K562 (cell line): ENCODE measurements around the gene ACSM6. TPM values are rescaled to one million over a fixed set of nuclear protein-coding genes. Genes with fewer than 3 reads are reported as not detected.
A peak's percentile ranks its signal among the peaks of the same experiment; 100 is the strongest.

Experiments used
- CBFA2T2 ChIP-seq: fragments of 450-650 bp; conservative IDR thresholded peaks from 2 replicates; pipeline ENCODE4 v1.6.1; 2017; ENCODE audit warnings: mild to moderate bottlenecking
- CEBPG ChIP-seq, 3 experiments: fragments of 200-800 bp in 1 of 3; sonication (Bioruptor generic) in 1 of 3; sonication (generic) in 1 of 3; formaldehyde crosslinking in 1 of 3; IDR thresholded peaks in 2 of 3; conservative IDR thresholded peaks in 1 of 3; 2 replicates each; pipeline versions ENCODE4 v1.6.1 to v1.8.0; 2016 to 2022; ENCODE audit warnings: missing compliant biosample characterization in 2 of 3, missing genetic modification characterization in 2 of 3, mild to moderate bottlenecking in 1 of 3, missing genetic modification reagents in 1 of 3
- EP300 ChIP-seq: IDR thresholded peaks from 2 replicates; pipeline ENCODE4 v1.6.1; 2012; ENCODE audit warnings: low read length, improper control_type of control experiment
- GABPA ChIP-seq: fragments of 200-800 bp; sonication (Bioruptor generic); conservative IDR thresholded peaks from 2 replicates; pipeline ENCODE4 v1.6.1; 2016; ENCODE audit warnings: low read depth, missing genetic modification characterization, missing compliant biosample characterization
- HDAC8 ChIP-seq: fragments of 450-650 bp; IDR thresholded peaks from 2 replicates; pipeline ENCODE4 v1.6.1; 2016; ENCODE audit warnings: mild to moderate bottlenecking, missing genetic modification characterization, moderate library complexity, missing compliant biosample characterization
- MTA1 ChIP-seq: fragments of 450-650 bp; IDR thresholded peaks from 2 replicates; pipeline ENCODE4 v1.6.1; 2017; ENCODE audit warnings: borderline replicate concordance
- NFE2 ChIP-seq: IDR thresholded peaks from 2 replicates; pipeline ENCODE4 v1.6.1; 2014; ENCODE audit warnings: antibody characterized with exemption, low read depth
- POLR2H ChIP-seq: IDR thresholded peaks from 2 replicates; pipeline ENCODE4 v1.6.1; 2016; ENCODE audit warnings: missing genetic modification characterization, low read depth, mild to moderate bottlenecking, control low read depth, missing compliant biosample characterization, moderate library complexity
- PRPF4 ChIP-seq: fragments of 200-400 bp; formaldehyde crosslinking; IDR thresholded peaks from one replicate; pipeline ENCODE4 v1.6.1; 2017; ENCODE audit warnings: low read length, low read depth, mild to moderate bottlenecking; ENCODE audit not compliant: insufficient read depth, poor library complexity, severe bottlenecking
- RFX7 ChIP-seq: fragments of 250-450 bp; sonication (Bioruptor Pico); IDR thresholded peaks from 2 replicates; pipeline ENCODE4 v1.5.1; 2021; ENCODE audit warnings: mild to moderate bottlenecking
- STAT5A ChIP-seq: IDR thresholded peaks from 2 replicates; pipeline ENCODE4 v1.6.1; 2012; ENCODE audit warnings: low read length, inconsistent platforms, borderline replicate concordance
- TEAD1 ChIP-seq, 2 experiments: fragments of 450-650 bp in 1 of 2; sonication (generic) in 1 of 2; formaldehyde crosslinking; IDR thresholded peaks; 2 replicates each; pipeline versions ENCODE4 v1.4.0 to v1.8.0; 2020 to 2022; ENCODE audit warnings: mild to moderate bottlenecking in 2 of 2, missing genetic modification reagents in 1 of 2
- ZFP1 ChIP-seq: fragments of 450-650 bp; formaldehyde crosslinking; IDR thresholded peaks from 2 replicates; pipeline ENCODE4 v1.4.0; 2020; ENCODE audit warnings: mild to moderate bottlenecking, mixed read lengths
- ZFP30 ChIP-seq: fragments of 250-450 bp; sonication (Bioruptor Pico); IDR thresholded peaks from 2 replicates; pipeline ENCODE4 v1.8.0; 2022; ENCODE audit warnings: moderate library complexity, mild to moderate bottlenecking, inconsistent platforms, borderline replicate concordance
- ZNF311 ChIP-seq: fragments of 250-450 bp; sonication (Bioruptor Pico); IDR thresholded peaks from 2 replicates; pipeline ENCODE4 v1.4.0; 2020; ENCODE audit warnings: mild to moderate bottlenecking, moderate library complexity
- polyA plus RNA-seq, 8 experiments: library from polyadenylated mRNA; depleted of rRNA in 4 of 8; stranded (reverse) in 5 of 8; unstranded in 3 of 8; fragments of >200 nt; fragmentation: Nextera tagmentation in 2 of 8; fragmentation: Illumina TruSeq in 1 of 8; extraction: Ambion mirVana in 2 of 8; extraction: Trizol in 1 of 8; gene quantifications; 2 replicates each; pipeline versions ENCODE4 v1.2.1 to v1.2.3, GENCODE V29; 2011 to 2014; ENCODE audit warnings: inconsistent platforms in 1 of 8, missing spikeins in 1 of 8
- total RNA-seq, 7 experiments: library from RNA; depleted of rRNA in 6 of 7; stranded (reverse); fragments of >200 nt in 6 of 7; fragmentation: Illumina TruSeq in 2 of 7; extraction: Trizol in 2 of 7; gene quantifications; 2 replicates each; pipeline versions ENCODE4 v1.2.1 to v1.2.3, GENCODE V29; 2011 to 2021; ENCODE audit warnings: low replicate concordance in 1 of 7
- TF ChIP-seq, protein P1 (sequence below): fragments of 450-650 bp; IDR thresholded peaks from 2 replicates; pipeline ENCODE4 v1.7.0; 2016; ENCODE audit warnings: borderline replicate concordance
- TF ChIP-seq, protein P2 (sequence below): fragments of 450-650 bp; IDR thresholded peaks from one replicate; pipeline ENCODE4 v1.6.1; 2018; ENCODE audit warnings: mild to moderate bottlenecking, moderate library complexity; ENCODE audit not compliant: partially characterized antibody
- TF ChIP-seq, protein P3 (sequence below): sonication (generic); formaldehyde crosslinking; IDR thresholded peaks from 2 replicates; pipeline ENCODE4 v1.8.0; 2022; ENCODE audit warnings: mild to moderate bottlenecking, missing genetic modification reagents

ACSM6 gene
- total and polyA plus RNA-seq, 9 of the 15 experiments (the other 6 are each of a cell fraction or from before 2014, with no cell fraction given): not detected

DNA sequence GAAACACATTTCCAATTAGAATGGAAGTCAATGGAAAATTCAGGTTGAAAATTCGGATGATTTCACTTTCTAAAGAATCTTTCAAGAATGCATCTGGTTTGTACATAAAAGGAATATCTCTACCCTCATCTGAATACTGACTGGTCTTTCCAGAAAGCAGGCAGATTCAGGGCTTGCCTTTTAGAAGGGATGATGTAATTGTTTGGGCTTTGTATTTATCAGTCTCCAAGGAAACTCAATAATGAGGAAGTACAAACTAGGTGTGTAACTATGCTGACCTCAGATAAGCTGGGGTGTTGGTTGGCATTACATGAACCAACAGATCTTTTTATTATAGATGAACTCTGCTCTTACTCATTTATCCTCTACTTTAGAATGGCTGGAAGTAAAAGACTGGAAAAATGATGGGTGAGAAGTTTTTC, 72.6 kb downstream of the ACSM6 start (continued):
- TF ChIP-seq, protein P1, sequence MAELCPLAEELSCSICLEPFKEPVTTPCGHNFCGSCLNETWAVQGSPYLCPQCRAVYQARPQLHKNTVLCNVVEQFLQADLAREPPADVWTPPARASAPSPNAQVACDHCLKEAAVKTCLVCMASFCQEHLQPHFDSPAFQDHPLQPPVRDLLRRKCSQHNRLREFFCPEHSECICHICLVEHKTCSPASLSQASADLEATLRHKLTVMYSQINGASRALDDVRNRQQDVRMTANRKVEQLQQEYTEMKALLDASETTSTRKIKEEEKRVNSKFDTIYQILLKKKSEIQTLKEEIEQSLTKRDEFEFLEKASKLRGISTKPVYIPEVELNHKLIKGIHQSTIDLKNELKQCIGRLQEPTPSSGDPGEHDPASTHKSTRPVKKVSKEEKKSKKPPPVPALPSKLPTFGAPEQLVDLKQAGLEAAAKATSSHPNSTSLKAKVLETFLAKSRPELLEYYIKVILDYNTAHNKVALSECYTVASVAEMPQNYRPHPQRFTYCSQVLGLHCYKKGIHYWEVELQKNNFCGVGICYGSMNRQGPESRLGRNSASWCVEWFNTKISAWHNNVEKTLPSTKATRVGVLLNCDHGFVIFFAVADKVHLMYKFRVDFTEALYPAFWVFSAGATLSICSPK: no peak
- TF ChIP-seq STAT5A (no peak), RFX7 (no peak), PRPF4 (no peak), ZFP1 (CRISPR knock-in tag) (no peak), CBFA2T2 (no peak), POLR2H (0 out of 2 replicates have a peak, but pooled peaks have one; percentile 16), MTA1 (no peak), HDAC8 (tag) (no peak), CEBPG (CRISPR knock-in tag; IDR thresholded peaks at IDR 0.05) (peak; percentile 60; the same call in 1 of the 2 replicates), CEBPG (tag; conservative IDR thresholded peaks at IDR 0.05 in 1 of 2, IDR thresholded peaks at IDR 0.05 in 1 of 2) (peak; percentile 81 to 95), GABPA (tag) (peak; percentile 43; the same call in 1 of the 2 replicates), ZFP30 (CRISPR knock-in tag) (no peak), TEAD1 (CRISPR knock-in tag; IDR thresholded peaks at IDR 0.05) (peak in 1 of 2 experiments; percentile 5; a peak in 1 of 4 replicates), ZNF311 (CRISPR knock-in tag) (no peak), NFE2 (0 out of 2 replicates have a peak, but pooled peaks have one; percentile 9), EP300 (peak; percentile 81)
- TF ChIP-seq, protein P2, sequence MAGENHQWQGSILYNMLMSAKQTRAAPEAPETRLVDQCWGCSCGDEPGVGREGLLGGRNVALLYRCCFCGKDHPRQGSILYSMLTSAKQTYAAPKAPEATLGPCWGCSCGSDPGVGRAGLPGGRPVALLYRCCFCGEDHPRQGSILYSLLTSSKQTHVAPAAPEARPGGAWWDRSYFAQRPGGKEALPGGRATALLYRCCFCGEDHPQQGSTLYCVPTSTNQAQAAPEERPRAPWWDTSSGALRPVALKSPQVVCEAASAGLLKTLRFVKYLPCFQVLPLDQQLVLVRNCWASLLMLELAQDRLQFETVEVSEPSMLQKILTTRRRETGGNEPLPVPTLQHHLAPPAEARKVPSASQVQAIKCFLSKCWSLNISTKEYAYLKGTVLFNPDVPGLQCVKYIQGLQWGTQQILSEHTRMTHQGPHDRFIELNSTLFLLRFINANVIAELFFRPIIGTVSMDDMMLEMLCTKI: no peak
- TF ChIP-seq, protein P3, sequence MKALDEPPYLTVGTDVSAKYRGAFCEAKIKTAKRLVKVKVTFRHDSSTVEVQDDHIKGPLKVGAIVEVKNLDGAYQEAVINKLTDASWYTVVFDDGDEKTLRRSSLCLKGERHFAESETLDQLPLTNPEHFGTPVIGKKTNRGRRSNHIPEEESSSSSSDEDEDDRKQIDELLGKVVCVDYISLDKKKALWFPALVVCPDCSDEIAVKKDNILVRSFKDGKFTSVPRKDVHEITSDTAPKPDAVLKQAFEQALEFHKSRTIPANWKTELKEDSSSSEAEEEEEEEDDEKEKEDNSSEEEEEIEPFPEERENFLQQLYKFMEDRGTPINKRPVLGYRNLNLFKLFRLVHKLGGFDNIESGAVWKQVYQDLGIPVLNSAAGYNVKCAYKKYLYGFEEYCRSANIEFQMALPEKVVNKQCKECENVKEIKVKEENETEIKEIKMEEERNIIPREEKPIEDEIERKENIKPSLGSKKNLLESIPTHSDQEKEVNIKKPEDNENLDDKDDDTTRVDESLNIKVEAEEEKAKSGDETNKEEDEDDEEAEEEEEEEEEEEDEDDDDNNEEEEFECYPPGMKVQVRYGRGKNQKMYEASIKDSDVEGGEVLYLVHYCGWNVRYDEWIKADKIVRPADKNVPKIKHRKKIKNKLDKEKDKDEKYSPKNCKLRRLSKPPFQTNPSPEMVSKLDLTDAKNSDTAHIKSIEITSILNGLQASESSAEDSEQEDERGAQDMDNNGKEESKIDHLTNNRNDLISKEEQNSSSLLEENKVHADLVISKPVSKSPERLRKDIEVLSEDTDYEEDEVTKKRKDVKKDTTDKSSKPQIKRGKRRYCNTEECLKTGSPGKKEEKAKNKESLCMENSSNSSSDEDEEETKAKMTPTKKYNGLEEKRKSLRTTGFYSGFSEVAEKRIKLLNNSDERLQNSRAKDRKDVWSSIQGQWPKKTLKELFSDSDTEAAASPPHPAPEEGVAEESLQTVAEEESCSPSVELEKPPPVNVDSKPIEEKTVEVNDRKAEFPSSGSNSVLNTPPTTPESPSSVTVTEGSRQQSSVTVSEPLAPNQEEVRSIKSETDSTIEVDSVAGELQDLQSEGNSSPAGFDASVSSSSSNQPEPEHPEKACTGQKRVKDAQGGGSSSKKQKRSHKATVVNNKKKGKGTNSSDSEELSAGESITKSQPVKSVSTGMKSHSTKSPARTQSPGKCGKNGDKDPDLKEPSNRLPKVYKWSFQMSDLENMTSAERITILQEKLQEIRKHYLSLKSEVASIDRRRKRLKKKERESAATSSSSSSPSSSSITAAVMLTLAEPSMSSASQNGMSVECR: no peak
